Lung microvascular endothelial cell (primary cell): ENCODE measurements around the gene RHEB. TPM values are rescaled to one million over a fixed set of nuclear protein-coding genes. Genes with fewer than 3 reads are reported as not detected.

Source experiments
- DNase-seq, 2 donors: peaks; one replicate each; pipeline versions ENCODE4 v3.0.0 to v3.0.0-alpha.2; 2010; ENCODE audit warnings: low read depth in 2 of 2
- total RNA-seq: library from RNA; depleted of rRNA; stranded (reverse); fragments of >200 nt; gene quantifications from 2 replicates; pipeline ENCODE4 v1.2.1, GENCODE V29; 2014

Gene RHEB
- total RNA-seq, 1 donor from 2014 or later: 50.0 TPM

- DNase-seq: no peak
These were observed 86.8 kb downstream of the RHEB start for GRCh38 chr7:151432658-151433521.

DNA sequence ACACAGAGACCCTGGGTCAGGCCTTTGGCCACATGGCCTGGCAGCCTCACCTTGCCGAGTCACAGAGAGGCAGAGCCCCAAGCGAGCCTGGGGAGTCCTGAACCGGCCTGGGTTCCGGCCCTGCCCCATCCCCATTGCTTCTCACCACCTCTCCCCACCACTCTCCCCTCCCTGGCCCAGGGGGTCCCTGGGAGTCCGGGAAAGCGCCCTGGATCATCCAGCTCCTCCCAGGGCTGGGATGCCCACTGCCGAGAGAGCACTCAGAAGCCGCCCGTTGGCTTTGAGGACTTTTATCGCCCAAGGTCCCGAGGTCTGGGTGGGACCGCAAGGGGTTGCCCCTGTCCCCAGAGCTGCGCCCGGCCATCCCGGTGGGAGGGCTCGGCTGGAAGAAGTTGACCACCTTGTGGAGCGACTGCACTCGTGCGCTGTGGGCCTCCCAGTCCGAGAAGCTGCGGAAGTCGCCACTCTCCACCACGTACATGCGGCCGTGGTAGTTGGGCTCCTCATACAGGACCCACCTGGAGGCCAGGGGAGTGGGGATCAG, 87.9 kb downstream of the RHEB start:
- DNase-seq: no peak

- no peak for DNase-seq
These were observed 88.4 kb downstream of the RHEB start for GRCh38 chr7:151431281-151431767.

DNA sequence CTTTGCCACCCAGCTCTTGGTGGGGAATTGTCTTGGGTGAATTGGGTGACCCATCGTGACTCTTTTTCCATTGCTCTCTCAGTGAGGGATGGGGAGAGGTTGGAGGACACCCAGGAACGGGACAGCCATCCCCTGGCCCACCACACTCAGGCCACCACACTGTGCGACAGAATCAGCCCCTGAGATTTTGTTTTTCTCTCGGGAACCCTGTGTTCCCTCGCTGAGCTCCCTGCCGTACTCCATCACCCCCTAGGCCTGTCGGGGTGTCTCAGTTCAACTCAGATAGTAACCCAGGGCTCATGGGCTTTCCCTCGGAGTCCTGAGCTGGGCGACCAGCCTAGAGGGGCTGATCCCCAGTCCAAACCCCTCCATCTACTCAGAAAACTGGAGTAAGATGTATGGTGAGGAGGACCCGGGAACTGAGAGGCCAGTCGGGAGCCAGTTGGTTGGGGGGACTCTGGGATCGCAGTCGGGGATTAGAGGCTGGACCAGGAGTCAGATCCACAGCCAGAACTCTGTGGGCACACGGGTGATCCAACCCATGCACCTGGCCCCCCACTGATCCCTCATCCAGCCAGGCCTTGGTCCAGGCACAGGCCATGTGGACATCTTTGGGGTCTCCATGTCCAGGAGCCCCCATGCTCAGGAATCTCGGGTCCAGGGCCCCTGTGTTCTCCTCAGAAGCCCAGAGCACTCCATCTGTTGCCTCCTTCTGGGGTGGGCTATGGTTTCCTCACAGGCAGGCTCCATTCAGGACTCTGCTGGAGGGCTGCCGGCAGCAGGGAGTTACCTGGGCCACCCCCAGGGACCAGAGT, 89.1 kb downstream of the RHEB start:
- DNase-seq: no peak

- DNase-seq: no peak
These were observed 89.9 kb downstream of the RHEB start for GRCh38 chr7:151429560-151430331.

GRCh38 chr7:151429237-151429559, 90.5 kb downstream of the RHEB start:
- DNase-seq: no peak

- no peak for DNase-seq
These were observed 91.1 kb downstream of the RHEB start for GRCh38 chr7:151428378-151429236.

DNA sequence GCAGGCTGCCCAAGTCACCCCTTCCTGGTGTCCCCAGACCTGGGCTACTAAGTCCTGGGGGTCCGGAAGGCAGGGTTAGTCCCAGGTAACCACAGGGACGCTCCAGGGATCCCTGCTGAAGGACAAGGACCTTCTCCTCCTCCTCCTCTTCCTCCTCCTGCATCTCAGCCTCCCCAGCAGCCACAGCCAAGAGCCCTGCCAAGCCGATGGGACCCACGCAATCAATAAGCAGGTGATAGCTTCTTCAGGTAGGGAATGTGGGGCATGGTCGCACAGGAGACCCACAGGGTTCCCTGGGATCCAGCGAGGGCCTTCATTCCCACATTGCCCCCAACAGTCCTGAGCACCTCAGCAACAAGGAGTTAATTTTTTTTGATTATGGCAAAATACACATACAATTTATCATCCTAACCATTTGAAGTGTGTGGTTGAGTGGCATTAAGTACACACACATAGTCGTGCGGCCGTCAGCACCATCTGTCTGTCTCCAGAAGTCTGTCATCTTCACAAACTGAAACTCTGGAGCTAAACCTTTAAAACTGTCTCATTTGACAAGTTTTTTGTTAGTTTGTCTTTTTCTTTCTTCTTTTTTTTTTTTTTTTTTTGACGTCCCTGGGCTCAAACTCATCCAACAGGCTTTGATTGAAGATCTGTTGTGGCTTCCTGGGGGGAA, 91.9 kb downstream of the RHEB start:
- DNase-seq: no peak

DNA sequence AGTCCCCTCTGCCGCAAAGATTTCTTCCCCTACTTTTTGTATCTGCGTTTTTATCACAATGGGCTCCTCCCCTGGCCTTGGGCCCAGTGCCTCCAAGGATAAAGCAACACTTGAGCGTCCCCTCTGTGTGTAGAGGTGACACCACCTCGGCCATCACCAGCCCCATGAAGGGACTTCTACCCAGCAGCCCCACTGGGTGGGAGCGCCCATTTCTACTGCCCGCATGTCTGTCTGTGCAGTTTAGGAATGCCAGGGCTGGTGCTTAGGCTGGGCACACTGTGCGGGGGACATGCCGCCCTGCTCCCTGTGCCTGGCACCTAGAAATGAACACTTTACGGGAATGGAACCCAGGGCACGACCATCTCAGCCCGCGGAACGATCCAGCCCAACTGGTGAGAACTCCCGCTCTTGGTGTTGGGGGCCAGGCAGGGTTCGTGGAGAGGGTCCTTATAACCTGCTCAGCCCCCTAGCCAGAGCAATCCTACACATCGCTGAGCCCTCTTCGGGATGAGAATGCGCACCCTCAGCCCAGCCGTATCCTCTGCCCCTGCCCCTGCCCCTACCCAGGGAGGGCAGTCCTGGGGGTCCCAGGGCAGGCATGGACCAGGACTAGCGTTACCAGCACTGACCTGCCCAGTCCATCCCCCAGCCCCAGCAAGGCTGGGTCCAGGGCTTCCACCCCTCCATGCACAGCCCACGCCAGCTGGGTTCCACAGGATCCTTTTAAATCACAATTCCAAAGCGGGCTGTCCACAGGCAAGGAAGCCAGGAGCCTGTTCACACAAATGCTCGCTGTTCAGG, 92.6 kb downstream of the RHEB start:
- DNase-seq: no peak

- DNase-seq: peak; percentile 46 to 63
These were observed 93.2 kb downstream of the RHEB start for GRCh38 chr7:151426441-151426903.

DNA sequence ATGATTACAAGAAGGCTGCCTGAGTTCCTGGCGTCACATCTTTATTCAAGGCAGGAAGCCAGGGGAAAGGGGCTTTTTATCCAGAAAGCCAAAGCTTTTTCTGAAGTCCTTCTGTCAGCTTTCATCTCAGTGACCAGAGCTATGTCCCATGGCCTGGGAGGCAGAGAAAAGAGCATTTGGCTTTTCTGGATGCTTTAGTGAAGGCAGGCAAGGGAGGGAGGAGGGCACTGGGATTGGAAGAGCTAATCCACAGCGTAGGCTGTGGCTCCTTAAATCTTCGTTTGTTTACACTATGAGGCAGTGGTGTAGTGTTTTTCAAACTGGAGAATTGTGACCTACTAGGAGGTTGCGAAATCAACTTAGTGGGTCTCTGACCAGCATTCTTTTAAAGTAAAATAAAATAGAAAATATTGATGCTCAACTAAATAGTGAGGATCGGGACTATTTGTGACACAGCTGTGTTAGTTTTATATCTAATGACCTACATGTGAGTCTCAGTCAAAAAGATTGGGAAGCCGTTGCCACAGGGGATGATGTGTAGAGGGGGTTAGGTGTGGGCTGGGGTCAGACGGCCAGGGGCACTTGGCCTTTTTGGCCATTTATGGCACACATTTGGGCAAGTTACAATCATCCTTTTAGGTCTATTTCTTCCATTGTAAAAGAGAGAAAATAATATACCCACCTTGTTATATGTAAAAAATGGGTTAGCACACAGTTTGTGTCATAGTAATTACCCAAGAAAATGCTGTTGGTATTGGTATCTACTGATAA, 93.8 kb downstream of the RHEB start:
- DNase-seq: no peak

DNA sequence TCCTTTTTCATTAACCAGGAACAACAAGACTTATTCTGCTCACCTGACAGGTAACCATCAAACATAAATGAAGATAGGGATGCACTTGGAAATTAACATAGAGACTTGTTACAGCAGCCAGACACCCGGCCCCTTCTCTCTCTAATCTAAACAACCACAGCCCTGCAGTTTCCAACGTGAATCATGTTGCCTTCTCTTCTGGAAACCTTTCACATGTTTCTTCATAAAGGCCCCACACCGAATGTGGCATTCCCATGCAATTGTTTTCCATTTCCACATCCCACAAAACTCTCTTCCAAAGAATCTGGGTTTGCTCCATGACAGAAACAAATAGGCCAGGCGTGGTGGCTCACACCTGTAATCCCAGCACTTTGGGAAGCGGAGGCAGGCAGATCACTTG, 94.9 kb downstream of the RHEB start:
- no peak for DNase-seq

DNA sequence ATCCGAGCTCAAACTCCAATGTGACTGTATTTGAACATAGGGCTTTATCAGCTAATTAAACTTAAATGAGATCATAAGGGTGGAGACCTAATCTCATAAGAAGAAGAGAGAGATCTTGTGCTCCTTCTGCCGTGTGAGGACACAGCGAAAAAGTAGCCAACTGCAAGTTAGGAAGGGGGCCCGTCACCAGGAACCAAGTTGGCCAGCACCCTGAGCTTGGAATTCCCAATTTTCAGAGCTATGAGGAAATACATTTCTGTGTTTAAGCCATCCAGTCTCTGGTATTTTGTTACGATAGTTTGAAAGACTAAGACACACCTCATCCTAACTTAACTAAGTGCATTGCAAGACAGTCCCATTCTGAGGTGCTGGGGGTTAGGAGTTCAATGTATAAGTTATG, 95.8 kb downstream of the RHEB start:
- no peak for DNase-seq

- no peak for DNase-seq
These were observed 96.5 kb downstream of the RHEB start for GRCh38 chr7:151423226-151423625.

GRCh38 chr7:151422212-151422611, 97.5 kb downstream of the RHEB start:
- no peak for DNase-seq

GRCh38 chr7:151420144-151420543, 99.6 kb downstream of the RHEB start:
- no peak for DNase-seq

GRCh38 chr7:151416941-151417315, 102.8 kb downstream of the RHEB start:
- DNase-seq: no peak
